ENCODE measurements around the gene NYAP1.

Gene NYAP1

GRCh38 chr7:100485471-100485876, 1.7 kb downstream of the NYAP1 start:
- H3K36me3 Mint-ChIP-seq (ENCODE audit: low read depth), result peaks cover 5% of the 10 kb centered on the region
- H3K27me3 Mint-ChIP-seq (ENCODE audit: low read depth), result peaks cover 7% of the 10 kb centered on the region
- no peak for TF ChIP-seq CTCF (IDR thresholded peaks at IDR 0.05; ENCODE audit: unreplicated experiment in 3 of 3)
- H3K4me3 Mint-ChIP-seq, result peak overlapping the region; percentile 66 to 85 (median 73)
- H3K4me1 Mint-ChIP-seq, result peaks cover 33% of the 10 kb centered on the region
- H3K27ac Mint-ChIP-seq, result peak overlapping the region in 2 of 3 experiments; percentile 59 to 61
- H3K9me3 Mint-ChIP-seq, result no peaks in the 10 kb centered on the region

GRCh38 chr7:100486111-100486636, 2.4 kb downstream of the NYAP1 start:
- no peak for TF ChIP-seq CTCF (IDR thresholded peaks at IDR 0.05; ENCODE audit: unreplicated experiment in 3 of 3)
- Mint-ChIP-seq H3K4me3 (peak overlapping the region; percentile 73 to 85 (median 81)), H3K27ac (peak overlapping the region in 2 of 3 experiments; percentile 59 to 61), H3K9me3 (no peaks in the 10 kb centered on the region), H3K4me1 (peaks cover 32% of the 10 kb centered on the region), H3K36me3 (ENCODE audit: low read depth) (peaks cover 5% of the 10 kb centered on the region), H3K27me3 (ENCODE audit: low read depth) (peaks cover 7% of the 10 kb centered on the region)

- peaks cover 6% of the 10 kb centered on the region for H3K27me3 Mint-ChIP-seq (ENCODE audit: low read depth)
- peaks cover 26% of the 10 kb centered on the region for H3K4me1 Mint-ChIP-seq
- H3K27ac Mint-ChIP-seq, result peak overlapping the region in 1 of 3 experiments; percentile 52
- no peak overlapping the region for H3K4me3 Mint-ChIP-seq
- no peaks in the 10 kb centered on the region for H3K9me3 Mint-ChIP-seq
- peaks cover 5% of the 10 kb centered on the region for H3K36me3 Mint-ChIP-seq (ENCODE audit: low read depth)
- no peak for TF ChIP-seq CTCF (IDR thresholded peaks at IDR 0.05; ENCODE audit: unreplicated experiment in 3 of 3)
These were observed 3.2 kb downstream of the NYAP1 start for GRCh38 chr7:100486753-100487446.

GRCh38 chr7:100488333-100489095, 4.8 kb downstream of the NYAP1 start:
- H3K4me1 Mint-ChIP-seq, result peaks cover 31% of the 10 kb centered on the region
- no peaks in the 10 kb centered on the region for H3K9me3 Mint-ChIP-seq
- no peak overlapping the region for H3K4me3 Mint-ChIP-seq

GRCh38 chr7:100489121-100489520, 5.4 kb downstream of the NYAP1 start:
- TF ChIP-seq CTCF (IDR thresholded peaks at IDR 0.05; ENCODE audit: unreplicated experiment in 3 of 3), result no peak
- Mint-ChIP-seq H3K36me3 (ENCODE audit: low read depth) (peaks cover 5% of the 10 kb centered on the region), H3K4me3 (no peak overlapping the region), H3K4me1 (peaks cover 31% of the 10 kb centered on the region), H3K9me3 (no peaks in the 10 kb centered on the region), H3K27me3 (ENCODE audit: low read depth) (peaks cover 17% of the 10 kb centered on the region), H3K27ac (no peak overlapping the region)

More at GRCh38 chr7:100488333-100489095, 4.8 kb downstream of the NYAP1 start:
- no peak overlapping the region for H3K27ac Mint-ChIP-seq
- H3K27me3 Mint-ChIP-seq (ENCODE audit: low read depth), result peaks cover 17% of the 10 kb centered on the region
- peaks cover 5% of the 10 kb centered on the region for H3K36me3 Mint-ChIP-seq (ENCODE audit: low read depth)
- TF ChIP-seq CTCF (IDR thresholded peaks at IDR 0.05; ENCODE audit: unreplicated experiment in 3 of 3), result no peak
